Transverse colon (tissue), 4 donors: ENCODE measurements around the gene ABCC9.

Source experiments
- CTCF ChIP-seq, 5 experiments: fragments of 200-600 bp in 3 of 5; fragments of 450-650 bp in 2 of 5; sonication (generic) in 3 of 5; IDR thresholded peaks; 1 replicate in 2 of 5; 2 replicates in 3 of 5; pipeline ENCODE4 v1.5.1; 2016 to 2017; ENCODE audit warnings: antibody characterized with exemption in 5 of 5, inconsistent platforms in 3 of 5, mild to moderate bottlenecking in 2 of 5, moderate library complexity in 1 of 5
- EP300 ChIP-seq: sonication (generic); formaldehyde crosslinking; IDR thresholded peaks from one replicate; pipeline ENCODE4 v1.6.1; 2017; ENCODE audit warnings: antibody characterized with exemption, low read depth
- POLR2A ChIP-seq: fragments of 450-650 bp; IDR thresholded peaks from one replicate; pipeline ENCODE4 v1.6.1; 2016; ENCODE audit warnings: antibody characterized with exemption, mild to moderate bottlenecking, moderate library complexity
- POLR2AphosphoS5 ChIP-seq, 3 donors: sonication (generic); formaldehyde crosslinking; IDR thresholded peaks; one replicate each; pipeline ENCODE4 v1.6.1; 2016; ENCODE audit warnings: antibody characterized with exemption in 3 of 3

GRCh38 chr12:21818627-21819026 lies 122.6 kb downstream of the ABCC9 start:
- TF ChIP-seq CTCF (IDR thresholded peaks at IDR 0.05): no peak
- no peak for TF ChIP-seq POLR2A
- no peak for TF ChIP-seq EP300
- TF ChIP-seq POLR2AphosphoS5 (IDR thresholded peaks at IDR 0.05): no peak
